ENCODE data around the gene CHST11.
"Not testable (repeated sequence)": the region's sequence is repeated elsewhere in the genome, so short reads cannot be mapped to it uniquely, and the experiment has no call there.

CHST11 gene

DNA sequence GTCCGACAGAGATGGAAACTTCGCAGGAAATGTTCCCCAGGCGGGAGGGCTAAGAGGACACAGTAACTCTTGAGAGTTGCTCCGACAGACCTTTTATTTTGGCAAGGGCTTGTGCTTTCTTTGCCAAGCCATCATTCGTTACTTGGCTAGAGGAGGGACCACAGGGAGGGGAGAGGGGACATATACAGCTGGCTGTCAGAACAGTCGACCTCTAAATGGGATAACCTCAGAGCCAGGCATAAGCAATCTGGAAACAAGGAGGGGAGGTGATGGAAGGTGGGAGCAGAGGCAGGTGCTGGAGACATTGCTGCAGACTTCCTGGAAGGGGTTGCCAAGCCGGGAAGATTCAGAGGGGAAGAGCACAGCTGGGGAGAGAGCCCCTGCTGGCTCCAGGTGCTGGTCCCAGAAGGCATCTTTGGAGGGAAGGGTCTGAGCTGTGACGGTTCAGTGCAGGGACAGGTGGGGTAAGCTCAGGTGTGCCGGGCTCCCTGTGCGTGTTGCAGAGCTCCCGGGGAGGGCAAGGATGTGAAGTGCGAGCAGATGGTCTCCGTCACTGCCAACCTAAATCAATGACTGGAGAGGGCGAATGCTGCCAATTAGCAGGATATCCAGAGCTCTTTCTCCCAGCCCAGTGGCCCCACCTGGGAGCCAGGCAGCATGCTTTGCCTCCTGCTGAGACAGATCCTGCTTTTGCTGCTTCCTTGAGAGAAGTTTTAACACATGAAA lies 50.1 kb downstream of the CHST11 start:
- no peak for DNase-seq

DNA sequence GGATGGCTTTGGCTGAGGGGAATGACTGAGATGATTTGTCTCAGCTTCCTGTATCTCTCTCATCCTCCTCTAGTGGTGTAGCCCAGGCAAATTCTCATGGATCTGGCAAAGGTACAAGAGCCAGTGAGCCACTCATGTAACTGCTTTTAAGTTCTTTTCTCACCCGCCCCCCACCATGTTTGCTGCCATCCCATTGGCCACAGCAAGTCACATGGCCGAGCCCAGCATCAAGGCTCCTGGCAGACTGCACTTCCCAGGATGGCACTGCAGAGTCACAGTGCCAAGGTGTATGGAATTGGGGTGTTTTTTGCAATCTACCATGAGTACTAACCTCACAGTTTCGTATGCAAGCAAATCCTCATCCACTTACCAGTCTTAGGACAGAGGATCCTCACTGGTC lies 50.9 kb downstream of the CHST11 start:
- no peak for DNase-seq

DNA sequence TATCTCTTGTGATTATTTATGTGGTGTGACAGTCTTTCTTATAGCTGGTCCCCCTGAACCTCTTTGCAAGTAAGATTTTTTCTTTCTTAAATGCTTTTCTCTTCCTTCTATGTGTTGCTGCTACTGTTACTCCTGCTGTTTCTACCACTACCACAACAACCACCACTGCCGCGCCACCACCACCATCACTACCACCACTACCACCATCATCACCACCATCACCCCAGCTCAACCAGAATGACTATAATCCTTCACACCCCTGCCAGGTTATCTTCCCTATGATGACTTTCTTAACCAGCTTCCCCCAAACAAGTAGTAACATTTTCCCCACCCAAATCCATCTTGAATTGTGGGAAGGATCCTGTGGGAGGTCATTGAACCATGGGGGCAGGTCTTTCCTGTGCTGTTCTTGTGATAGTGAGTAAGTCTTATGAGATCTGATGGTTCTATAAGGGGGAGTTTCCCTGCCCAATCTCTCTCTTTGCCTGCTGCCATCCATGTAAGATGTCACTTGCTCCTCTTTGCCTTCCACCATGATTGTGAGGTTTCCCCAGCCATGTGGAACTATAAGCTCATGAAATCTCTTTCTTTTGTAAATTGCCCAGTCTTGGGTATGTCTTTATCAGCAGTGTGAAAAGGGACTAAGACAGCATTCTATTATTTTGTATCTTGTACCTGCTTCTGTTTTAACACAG lies 52.2 kb downstream of the CHST11 start:
- DNase-seq, result no peak

DNA sequence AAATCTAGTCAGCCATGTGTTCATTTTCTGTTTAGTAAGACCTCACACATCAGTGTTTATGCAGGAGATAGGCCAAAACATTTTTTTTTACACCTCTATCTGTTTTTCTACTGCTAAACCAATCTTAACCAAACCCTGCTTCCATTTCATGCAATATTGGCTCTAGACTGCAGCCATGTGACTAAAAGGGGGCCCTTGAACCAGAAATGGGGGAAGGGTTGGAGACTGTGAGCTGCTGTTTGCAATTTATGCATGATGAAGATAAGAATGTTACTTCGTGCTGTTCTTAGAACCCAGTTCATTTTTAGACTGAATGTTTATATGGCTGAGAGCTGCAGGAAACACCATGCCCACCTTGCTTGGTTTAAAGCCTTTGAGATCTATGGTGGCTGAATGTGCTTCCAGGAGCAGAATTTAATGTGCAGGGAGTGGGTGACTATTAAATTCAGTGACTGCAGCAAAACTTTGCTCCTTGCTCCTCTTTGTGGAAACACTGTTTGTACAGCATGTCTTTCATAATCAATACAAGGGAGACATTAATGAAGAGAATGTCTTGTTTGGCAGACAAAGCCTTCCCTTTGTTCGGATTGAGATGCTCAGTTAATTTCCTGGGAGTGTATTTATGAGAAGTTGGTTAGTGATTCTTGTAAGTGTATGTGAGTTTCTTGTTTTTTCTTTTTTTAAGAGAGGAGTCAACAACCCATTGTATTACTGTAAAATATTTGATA lies 53.6 kb downstream of the CHST11 start:
- DNase-seq, result no peak

DNA sequence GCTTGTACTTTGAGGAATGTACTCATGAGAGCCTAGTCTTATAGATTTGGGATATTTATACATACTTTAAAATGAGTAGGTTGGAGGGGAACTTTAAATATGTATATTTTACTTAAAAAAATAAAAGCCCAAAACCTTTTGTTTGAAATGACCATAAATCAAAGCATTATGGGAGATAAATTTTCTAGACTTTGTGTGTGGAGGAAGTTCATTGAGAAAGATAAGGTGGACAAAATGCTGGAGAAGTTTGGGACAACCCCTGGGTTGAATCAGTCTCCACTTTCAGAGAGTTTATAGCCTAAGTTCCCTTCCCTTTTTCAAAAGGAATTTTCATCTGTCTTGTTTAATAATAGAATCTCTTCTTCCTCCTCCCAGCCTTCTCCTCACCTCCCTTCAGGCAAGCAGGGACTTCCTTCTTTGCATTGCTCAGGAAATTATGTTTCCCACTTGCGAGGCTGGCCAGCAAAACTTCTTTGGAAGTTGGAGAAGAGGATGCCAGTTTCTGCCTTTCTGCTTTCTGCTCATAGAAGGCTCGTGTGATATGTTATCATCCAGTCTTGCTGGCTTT lies 54.2 kb downstream of the CHST11 start:
- no peak for DNase-seq

DNA sequence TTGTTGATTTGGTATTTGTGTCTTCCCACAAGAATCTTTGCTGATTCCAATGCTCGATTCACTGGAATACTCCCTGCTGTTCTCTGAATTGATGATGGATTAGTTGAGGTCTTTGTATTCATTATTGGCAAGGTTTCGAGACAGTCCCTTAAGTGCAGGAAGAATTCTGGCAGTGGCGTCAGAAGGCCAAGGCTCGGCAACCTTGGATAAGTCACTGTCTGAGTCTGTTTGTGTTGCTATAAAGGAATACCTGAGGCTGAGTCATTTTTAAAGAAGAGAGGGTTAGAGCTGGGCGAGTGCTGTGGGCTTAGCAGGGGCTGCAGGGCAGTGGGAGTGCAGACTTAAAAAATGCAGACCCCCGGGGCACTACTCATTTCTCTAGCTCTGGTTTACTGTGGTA lies 56.9 kb downstream of the CHST11 start:
- DNase-seq, result no peak

DNA sequence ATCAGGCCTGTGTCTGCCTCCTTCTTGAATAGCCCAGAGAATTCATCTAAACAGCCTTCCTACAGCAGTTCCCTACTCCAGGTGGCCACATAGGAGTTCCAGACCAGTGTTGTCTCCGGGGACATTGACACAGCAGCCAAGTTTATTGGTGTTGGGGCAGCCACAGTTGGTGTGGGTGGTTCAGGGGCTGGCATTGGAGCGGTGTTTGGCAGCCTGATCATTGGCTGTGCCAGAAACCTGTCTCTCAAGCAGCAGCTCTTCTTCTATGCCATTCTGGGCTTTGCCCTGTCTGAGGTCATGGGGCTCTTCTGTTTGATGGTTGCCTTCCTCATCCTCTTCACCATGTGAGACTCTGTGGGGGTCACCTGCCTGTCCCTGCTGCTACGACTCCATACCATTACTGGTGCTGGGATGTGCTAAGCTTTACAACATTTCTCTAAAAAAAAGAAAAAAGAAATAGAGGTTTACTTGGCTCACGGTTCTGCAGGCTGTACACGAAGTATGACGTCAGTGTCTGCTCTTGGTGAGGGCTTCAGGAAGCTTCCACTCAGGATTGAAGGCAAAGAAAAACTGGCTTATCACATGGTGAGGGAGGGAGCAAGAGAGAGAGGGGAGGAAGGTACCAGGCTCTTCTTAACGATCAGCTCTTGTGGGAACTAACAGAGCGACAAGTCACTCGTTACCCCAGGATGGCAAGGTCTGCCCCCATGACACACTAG lies 57.5 kb downstream of the CHST11 start:
- no peak for DNase-seq

DNA sequence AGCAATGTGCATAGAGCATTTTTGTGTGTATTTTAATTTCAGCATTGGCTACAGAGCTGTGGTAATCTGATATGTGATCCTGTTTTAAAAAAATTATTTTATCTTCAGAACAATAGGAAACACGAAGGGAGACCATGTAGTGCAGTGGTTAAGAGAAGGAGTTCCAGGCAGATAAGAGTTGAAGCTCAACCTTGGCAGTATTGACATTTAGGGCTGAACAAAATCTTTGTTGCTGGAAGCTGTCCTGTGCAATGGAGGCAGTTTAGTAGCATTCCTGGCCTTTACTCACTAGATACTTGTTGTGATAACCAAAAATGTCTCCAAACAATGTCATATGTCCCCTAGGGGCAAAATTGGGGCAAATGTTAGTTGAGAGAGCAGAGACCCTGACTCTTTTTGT lies 59.2 kb downstream of the CHST11 start:
- no peak for DNase-seq

DNA sequence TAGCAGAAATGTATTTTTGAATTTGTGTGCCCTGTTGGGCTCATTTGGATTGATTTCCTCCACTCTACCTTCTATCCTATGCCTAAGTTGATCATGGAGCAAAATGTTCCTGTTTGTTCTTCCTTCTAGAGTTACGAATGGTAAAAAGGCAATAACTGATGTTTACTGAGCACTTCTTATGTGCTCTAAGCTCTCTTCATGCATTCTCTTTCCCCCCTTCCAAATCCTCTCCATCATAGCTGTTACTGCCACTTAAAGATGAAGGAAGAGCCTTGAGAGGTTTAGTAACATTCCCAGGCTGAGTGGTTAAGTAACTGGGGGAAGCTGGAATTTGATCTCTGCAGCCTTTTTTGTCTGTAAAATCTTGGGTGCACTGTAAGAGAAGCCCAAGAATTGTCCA lies 60.1 kb downstream of the CHST11 start:
- no peak for DNase-seq

DNA sequence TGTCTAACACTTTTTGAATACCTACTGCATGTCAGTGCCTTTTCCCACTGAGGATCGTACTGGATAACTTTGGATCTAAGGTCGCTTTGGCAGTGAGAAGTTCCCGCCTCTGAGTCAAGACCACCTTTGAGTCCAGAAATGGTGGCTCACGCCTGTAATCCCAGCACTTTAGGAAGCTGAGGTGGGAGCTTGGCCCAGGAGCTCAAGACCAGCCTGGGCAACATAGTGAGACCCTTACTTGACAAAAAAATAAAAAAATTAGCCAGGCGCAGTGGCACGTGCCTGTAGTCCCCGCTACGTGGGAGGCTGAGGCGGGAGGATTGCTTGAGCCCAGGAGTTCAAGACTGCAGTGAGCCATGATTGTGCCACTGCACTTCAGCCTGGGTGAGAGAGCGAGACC lies 61.1 kb downstream of the CHST11 start:
- no peak for DNase-seq

DNA sequence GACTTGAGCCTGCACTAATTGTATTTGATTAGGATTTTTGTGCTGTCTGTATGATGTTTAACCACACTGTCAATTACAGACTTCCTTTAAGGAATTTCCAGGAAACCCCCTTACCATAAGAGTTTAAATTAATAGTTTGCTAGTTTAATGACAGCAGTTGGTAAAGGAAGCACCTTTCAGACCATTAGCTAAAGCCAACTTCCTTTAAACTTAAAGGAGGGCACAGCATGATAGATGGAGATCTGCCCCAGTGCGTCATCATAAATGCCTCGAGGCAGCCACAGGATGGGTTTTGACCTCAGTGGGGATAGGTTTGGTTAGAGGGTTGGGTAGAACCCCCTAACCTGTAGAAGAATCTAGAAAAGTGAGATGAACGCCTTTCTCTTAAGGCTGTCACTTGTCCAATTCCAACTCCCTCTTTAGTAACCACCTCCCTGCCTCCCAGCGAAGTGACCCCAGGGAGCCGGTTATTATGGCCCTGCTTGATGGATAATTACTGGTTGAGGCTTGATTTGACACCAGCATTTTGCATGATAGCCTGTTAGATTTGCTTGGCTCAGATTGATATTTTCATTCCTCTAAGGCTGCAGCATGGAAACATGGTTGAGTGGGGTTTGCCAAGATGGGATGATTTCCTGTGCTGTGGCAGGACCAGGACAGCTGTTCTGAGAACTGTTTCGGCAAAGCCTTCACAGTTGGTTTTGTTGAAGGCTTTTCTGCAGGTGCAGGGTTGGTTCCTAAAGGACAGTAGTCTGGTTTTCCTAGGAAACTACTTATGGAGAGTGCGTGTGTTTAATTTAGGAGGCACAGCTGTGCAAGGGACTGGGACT lies 62.7 kb downstream of the CHST11 start:
- no peak for DNase-seq

DNA sequence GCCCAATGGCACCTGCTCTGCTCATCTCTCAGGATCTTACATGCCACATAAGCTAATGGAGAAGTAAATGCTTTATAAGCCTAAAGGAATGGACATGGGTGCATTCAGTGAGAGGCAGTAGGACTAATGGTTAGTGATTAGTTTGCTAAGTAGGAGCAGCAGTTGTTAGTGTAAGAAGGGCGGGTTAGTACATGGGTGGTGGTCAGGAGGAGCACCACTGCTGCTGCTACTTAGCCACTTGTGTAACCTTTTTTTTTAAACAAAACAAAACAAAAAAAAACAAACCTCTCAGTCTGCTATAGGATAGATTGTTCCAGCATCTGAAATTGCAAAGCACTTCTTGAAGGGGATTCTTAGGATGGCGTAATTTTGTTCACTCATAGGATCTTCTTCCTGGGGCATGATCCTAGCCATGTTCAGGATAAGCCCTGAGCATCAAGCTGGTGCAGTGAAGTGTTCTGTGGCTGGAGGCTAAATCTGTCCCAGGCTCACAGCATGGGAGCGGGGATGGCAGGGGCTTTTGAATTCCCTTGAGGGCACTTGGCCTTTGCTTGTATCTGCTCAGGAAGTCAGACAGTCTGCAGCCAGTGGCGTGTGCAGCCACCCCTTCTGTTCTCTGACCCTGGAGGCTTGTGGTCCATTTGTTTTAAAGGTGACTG lies 63.6 kb downstream of the CHST11 start:
- no peak for DNase-seq

DNA sequence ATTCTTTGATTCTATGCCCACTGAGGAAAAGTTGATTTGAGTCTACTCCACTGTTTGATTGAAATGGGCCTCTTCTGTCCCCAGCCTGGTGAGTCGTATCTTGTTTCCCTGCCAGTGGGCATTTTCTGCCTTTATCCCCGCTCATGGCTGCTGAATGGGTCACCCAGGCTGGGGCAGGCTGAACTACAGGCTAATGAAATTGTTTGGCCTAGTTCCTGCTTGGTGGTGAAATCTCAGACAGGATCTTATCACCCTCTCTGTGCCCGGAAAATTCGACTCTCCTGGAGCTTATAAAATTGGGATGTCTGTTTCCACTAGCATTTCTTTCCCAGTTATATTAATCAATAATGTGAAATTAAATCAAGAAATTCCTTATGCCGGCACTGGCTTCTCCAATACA lies 65.0 kb downstream of the CHST11 start:
- no peak for DNase-seq

DNA sequence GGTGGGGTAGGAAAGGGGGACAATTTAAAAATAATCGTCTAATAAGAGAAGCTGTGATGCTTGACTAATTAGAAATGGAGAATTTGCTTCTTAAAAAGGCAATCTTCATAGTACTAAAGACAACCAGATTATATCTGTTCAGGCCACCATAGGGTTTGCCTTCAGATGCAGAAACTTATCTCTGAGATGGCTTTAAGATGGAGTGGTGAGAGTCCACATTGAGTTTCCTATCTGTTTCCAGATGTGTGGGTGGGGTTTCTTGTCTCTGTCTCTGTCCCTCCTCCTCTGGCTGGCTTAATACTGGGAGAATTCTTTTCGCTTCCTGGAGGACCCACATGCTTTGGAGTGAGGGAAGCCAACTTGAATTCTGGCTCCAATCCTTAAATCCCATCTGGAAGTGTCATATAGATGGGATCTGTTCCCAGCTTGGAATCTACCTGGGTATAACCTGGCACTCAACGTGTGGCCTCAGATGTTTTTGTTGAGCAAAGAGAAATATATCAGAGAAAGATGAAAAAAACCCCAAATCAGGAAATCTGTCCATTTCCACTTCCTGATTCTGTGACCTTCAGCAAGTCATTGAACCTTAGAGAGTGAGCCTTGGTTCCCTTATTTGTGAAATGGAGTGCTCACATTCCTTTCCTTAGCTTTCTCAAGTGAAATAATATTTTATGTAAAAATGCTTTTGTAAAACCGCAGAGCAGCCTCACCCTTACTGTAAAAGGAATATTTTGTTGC lies 66.4 kb downstream of the CHST11 start:
- DNase-seq, result no peak

DNA sequence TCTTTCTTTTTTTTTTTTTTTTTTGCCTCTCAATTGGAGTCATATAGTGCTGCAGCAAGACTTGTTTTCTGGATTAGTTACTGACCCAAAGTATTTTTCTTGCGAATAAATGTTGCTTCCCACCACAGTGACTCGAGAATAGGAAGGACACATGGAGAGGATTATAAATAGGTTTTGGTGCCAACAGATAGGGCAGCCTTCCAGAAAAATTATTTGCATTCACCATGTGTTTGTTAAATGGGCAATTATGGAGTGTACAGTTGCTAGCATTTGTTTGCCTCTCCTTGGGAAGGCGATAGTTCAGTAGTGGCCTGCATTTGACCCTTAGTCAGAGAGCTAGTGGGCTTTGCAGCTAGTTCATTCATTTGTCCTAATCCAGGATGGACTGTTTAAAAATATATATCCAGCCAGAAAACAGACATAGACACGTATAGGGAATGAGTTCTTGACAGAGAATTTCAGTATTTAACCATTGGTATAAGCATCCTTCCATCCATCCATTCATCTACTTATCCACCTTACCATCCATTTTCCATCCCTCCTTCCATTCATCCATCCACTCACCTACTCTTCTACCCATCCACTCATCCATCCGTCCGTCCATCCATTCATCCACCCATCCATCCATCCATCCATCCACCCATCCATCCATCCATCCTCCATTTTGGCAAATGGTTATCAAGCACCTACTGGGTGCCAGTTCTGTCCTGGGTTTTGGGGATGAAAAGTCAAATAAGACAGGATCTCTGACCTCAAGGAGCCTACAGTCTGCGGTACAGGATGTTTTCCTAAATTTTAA lies 67.5 kb downstream of the CHST11 start:
- peak; percentile 62 for DNase-seq

DNA sequence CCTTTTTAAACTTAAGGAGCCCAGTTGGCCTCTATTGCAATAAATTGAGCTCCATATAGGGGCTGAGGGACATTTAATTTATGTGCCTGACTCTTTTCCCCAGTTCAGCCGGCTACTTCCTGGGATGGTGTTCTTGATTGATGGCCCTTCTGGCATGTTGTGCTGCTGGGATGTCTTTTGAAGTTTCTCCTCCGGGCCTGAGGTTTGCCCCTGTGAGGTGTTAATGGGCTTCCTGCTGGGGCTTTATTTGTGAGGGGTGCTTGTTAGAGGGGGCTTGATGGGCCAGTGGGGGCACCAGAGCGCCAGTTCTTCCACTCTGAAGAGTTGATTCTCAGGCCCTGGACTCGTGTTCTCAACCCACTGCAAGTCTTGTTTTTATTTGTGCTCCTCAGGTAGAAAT lies 69.6 kb downstream of the CHST11 start:
- DNase-seq, result no peak

DNA sequence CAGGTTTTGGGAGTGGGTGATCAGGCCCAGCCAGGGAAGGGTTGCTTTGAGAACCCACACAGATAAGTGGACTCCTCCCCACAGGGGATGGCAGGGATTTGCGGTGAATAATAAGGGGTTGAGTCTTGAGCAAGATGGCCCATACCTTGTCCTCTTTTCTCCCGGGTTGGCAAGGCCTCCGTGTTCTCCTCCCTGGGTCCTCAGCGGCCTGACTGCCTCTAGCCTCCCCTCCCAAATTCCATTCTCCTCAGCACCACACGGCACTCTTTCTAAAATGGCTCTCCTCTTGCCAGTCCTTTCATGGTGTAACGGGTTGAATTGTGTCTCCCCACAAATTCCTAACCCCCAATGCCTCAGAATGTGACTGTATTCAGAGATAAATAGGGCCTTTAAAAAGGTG lies 70.0 kb downstream of the CHST11 start:
- no peak for DNase-seq

DNA sequence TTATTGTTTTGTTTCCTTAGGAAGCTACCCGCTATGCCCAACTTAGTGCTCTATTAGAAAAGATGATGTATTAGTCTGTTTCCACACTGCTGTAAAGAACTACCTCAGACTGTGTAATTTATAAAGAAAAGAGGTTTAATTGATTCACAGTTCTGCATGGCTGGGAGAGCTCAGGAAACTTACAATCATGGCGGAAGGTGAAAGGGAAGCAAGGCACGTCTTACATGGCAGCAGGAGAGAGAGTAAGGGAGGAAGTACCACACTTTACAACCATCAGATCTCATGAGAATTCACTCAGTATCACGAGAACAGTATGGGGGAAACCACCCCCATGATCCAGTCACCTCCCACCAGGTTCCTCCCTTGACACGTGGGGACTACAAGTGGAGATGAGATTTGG lies 70.9 kb downstream of the CHST11 start:
- not testable (repeated sequence) for DNase-seq

DNA sequence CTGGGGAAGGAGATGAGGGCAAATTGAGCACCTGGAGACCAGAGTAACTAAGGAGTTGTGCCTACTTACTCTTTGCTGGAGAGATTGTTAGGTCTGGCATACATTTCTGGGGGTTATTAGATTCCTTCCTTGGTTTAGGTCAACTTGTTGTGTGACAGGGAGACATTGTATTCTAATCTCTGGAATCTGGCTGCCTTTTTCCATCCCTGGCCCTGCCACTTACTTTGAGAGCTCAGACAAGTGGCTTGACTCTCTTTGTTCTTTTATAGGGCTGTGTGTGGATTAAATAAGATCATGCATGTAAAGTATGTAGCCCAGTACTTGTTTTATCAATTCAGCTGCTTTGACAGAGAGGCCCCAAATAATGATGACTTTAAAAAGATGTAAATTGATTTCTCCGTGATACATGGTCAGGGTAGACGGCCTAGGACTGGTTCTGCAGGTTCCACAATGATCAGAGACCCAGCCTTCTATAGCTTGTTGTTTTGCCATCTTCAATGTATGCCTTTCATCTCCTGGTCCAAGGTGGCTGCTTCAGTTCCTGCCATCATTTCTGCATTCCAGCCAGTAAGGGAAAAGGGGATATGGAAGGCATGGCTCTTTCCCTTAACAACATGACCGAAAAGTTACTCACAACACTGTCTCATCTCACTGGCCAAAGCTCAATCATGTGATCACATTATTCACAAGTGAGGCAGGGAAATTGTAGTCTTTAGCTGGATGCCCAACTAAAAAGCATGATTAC lies 72.6 kb downstream of the CHST11 start:
- DNase-seq, result no peak
